GM19397 (cell line): Measurements from ENCODE around the gene PDIA5.

Experiments used
- ATAC-seq: cut with Tn5 transposase; IDR thresholded peaks from one replicate; pipeline ENCODE4 v1.9.1; 2021; ENCODE audit warnings: mild to moderate bottlenecking, moderate library complexity; ENCODE audit not compliant: unreplicated experiment

The PDIA5 gene

GRCh38 chr3:123070510-123070909, 3.7 kb downstream of the PDIA5 start:
- ATAC-seq: no peak

- no peak for ATAC-seq
Observed at GRCh38 chr3:123071146-123071545, 4.3 kb downstream of the PDIA5 start.

- ATAC-seq: no peak
Observed at GRCh38 chr3:123071581-123071980, 4.8 kb downstream of the PDIA5 start.

DNA sequence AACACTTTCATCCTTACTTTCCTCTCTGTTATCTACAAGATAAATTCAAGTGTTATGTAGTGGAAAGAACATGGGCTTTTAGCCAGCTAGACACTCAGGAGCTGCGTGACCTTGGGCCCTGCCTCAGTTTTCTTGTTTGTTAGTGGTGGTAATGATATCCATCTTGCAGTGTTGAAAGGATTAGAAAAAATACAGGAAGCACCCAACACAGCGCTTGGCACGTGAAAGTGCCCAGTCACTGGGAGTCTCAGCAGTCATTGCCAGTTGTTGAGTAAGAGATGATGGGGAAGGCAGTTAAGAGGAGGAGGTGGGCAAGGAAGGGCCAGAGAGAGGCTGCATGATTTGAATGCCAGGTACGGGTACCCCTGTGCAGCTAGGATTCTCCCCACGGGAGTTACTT, 5.3 kb downstream of the PDIA5 start:
- ATAC-seq: no peak

GRCh38 chr3:123072564-123072963, 5.7 kb downstream of the PDIA5 start:
- no peak for ATAC-seq

GRCh38 chr3:123075359-123075758, 8.5 kb downstream of the PDIA5 start:
- no peak for ATAC-seq

GRCh38 chr3:123076112-123076495, 9.3 kb downstream of the PDIA5 start:
- ATAC-seq: no peak

DNA sequence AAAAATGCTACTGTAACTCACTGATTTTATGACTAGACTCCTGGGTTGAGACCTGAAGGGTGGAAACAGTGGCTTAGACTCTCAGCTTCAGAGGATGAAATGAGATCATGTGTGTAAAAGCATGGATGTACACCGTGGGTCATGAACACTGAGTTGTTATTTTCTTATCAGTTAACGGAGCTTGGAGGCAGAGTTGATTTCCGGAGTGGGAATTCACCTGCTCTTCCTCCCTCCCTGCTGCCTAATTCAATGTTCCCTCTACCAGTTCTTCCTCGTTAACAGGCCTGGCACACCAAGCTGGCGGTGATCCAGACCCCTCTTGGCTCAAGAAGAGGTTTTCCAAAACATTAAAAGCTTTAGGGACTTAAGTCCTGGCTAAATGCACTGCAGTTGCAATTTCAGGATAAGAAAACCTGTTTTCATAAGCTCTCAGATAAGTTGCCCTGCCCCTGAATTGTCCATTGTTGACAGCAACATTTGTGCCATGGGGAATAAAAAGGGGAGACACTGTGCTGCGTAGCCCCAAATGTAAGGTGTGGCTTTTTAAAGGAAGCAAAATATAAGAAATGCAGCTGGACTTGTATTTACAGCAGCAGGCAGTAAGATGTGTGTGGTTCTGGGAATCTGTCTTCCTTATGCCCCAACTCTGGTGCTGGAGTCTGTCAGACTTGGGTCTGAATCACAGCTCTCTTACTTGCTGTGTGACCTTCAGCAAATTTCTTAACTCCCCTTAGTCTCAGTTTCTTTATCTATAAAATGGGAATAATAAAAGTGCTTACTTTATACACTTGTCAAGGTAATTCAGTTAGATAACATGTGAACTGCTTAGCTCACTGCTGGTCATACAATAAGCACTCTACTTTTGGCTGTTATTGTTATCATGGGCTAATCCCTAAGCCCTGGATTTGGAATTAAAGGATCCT, 9.9 kb downstream of the PDIA5 start:
- ATAC-seq: no peak

GRCh38 chr3:123078101-123078500, 11.3 kb downstream of the PDIA5 start:
- no peak for ATAC-seq

DNA sequence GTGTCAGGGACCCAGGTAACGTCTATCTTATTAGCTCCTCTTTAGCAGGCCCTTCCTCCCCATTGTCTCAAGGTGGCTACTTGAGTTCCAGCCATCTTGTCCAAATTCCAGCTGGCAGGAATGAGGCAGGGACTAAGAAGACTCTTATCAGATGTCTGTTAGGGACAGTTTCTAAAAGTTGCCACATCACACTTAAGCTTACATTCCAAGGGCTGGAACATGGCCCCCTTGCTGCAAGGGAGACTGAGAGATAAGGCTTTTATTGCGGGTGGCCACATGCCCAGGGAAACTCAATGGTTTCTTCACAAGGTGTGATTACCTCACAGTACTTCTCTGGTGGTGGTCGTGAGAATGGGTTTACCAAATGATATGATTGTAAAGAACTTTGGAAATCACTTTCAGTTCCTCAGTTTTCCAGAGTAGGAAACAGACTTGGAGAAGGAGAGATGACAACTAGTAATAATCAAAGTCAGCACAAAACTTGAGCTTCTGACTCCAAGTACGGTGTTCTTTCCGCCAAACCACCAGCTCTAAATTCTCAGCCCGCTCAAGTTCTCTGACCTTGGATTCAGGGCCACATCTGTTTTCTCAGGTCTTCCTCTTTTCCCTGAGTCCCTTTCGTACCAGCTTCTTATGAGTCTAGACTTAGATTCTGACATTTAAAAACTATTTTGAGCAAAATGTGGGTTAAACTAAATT, 14.2 kb downstream of the PDIA5 start:
- ATAC-seq: no peak

GRCh38 chr3:123081718-123082369, 15.0 kb downstream of the PDIA5 start:
- ATAC-seq: peak; percentile 15

DNA sequence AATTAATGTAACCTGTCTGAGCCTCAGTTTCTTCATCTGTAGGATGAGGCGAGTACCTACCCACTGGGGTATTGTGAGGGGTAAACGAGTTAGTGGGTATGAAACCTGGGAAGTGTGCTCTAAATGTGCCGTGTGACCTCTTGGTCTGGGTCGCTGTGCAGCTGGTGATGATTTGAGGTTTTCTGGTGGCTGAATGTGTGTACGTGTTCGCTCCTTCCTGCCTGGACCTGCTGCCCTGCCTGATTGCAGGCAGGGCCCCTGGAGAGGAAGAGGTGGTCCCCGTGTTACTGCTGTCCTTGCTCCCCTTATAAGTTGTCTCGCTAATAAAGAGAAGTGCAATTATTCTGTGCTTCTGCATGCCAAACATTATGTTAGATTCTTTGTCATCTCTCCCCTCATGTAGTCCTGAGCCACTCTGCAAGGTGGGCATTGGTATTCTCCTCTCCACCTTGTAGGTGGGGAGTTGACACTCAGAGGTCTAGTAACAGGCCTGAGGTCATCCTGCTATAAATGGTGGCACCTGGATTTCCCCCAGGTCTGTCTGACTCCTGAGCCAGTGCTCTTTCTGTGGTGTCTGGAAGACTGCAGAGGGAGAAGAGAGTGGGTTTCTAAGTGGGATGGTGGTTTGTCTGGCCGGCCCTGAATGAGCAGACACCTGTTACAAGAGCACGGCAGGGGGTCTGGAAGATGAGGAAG, 15.7 kb downstream of the PDIA5 start:
- peak; percentile 70 for ATAC-seq

DNA sequence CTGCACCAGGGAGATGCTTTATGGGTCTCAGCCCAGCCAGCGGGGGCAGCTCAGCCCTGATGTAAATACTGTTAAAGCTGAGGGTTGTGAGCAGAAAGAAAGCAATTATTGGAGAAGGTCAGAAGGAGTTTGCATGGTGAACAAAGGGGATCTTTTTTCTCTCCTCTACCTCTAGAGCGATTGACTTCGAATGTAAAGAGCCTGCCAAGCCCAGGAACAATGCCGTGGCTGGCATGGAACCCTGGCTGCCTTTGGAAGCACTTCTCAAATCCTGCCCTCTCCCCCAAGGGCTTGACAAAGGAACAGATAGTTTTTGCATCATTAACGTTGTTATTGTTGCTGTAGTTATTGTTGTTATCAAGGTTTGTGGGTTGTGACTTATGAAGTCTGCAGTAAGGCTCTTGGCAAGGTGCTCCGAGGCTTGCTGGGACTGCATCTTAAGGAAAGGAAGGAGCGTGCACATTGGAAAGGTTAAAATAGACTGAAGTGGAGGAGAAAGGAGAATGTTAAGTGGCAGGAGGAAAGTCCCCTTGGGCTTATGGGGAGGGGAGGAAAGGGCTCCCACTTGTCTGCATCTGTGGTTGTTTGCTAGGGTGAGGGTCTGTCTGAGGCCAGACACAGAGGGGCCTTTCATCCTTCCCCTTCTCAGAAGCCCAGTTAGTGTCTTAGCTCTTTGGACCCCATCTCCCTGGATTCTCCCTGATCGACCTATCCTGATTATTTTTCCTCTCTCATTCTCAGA, 16.7 kb downstream of the PDIA5 start:
- ATAC-seq: no peak

GRCh38 chr3:123084192-123084591, 17.4 kb downstream of the PDIA5 start:
- no peak for ATAC-seq

GRCh38 chr3:123084738-123085237, 18.0 kb downstream of the PDIA5 start:
- no peak for ATAC-seq

GRCh38 chr3:123085293-123085931, 18.6 kb downstream of the PDIA5 start:
- no peak for ATAC-seq

DNA sequence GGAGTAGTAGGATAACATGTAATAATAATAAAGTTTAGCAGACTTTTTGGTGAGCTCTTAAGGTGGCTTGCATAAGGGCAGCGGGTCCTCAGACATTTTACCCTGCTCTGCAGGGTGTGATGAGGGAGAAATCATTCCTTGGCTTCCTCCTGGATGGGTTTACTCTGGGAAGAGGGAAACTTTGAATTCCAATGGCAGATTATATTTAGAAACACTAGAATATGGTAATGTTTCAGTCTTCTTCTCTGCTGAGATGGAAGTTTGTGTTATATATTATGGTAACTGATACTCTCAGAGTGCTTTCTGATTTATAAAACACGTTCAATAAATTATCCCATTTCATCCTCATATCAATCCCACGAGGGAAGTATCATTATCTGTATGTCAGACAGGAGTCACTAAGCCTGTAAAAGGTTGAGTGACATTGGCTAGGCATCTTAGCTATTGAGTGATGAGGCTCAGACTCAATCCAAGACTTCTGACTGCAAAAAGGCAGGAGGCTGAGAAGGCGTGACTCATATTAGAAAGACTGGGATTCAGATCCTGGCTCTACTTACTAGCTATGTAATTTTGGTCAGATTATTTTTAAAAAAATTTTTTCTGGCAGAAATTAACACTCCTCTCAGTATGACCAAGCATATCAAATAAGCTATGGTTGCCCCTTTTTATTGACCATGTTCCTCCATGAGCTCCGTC, 19.3 kb downstream of the PDIA5 start:
- no peak for ATAC-seq

GRCh38 chr3:123088387-123088786, 21.6 kb downstream of the PDIA5 start:
- ATAC-seq: no peak
